H1 (cell line): ENCODE measurements around the gene CBL. TPM values are rescaled to one million over a fixed set of nuclear protein-coding genes. Genes with fewer than 3 reads are reported as not detected.

Experiments used
- CTCF ChIA-PET: fragments of 300-600 bp; sonication (Branson Sonifier 250); formaldehyde crosslinking; loops from one replicate; lab custom pipeline; 2021; ENCODE audit not compliant: partially characterized antibody; lab: Charles Lee
- POLR2A ChIA-PET: fragments of 300-600 bp; sonication (Branson Sonifier 250); formaldehyde crosslinking; loops from one replicate; lab custom pipeline; 2021; ENCODE audit warnings: inconsistent platforms; ENCODE audit not compliant: partially characterized antibody; lab: Charles Lee
- DNase-seq, 2 experiments: peaks; one replicate each; pipeline versions ENCODE4 v3.0.0 to v3.0.0-alpha.2; 2010 to 2022; ENCODE audit warnings: low spot score in 2 of 2, low read depth in 1 of 2, mixed read lengths in 1 of 2
- FAIRE-seq: peaks from 2 replicates; lab custom pipeline; 2011; peaks lifted over from hg19 to GRCh38; lab: Jason Lieb, UNC
- H2AFZ ChIP-seq: 2 replicates; pipeline ENCODE4 v1.8.1; 2012; ENCODE audit warnings: low read length, inconsistent platforms
- H2AK5ac ChIP-seq: 2 replicates; pipeline ENCODE4 v1.6.1; 2013; ENCODE audit warnings: low read depth, low read length
- H2BK120ac ChIP-seq: replicated peaks from 2 replicates; pipeline ENCODE3; 2013; ENCODE audit warnings: low read depth, low read length, inconsistent platforms
- H2BK12ac ChIP-seq: 2 replicates; pipeline ENCODE4 v1.6.1; 2013; ENCODE audit warnings: low read depth, low read length
- H2BK15ac ChIP-seq: 2 replicates; pipeline ENCODE4 v1.6.1; 2013; ENCODE audit warnings: low read length
- H2BK20ac ChIP-seq: 2 replicates; pipeline ENCODE4 v1.6.1; 2013; ENCODE audit warnings: low read length
- H2BK5ac ChIP-seq: 2 replicates; pipeline ENCODE4 v1.6.1; 2013; ENCODE audit warnings: low read depth, low read length
- H3K14ac ChIP-seq: 2 replicates; pipeline ENCODE4 v1.6.1; 2013; ENCODE audit warnings: inconsistent platforms; ENCODE audit not compliant: insufficient read length
- H3K18ac ChIP-seq: 2 replicates; pipeline ENCODE4 v1.6.1; 2013; ENCODE audit warnings: low read length; ENCODE audit errors: extremely low read depth
- H3K23ac ChIP-seq: 2 replicates; pipeline ENCODE4 v1.6.1; 2013; ENCODE audit warnings: inconsistent platforms; ENCODE audit not compliant: insufficient read length
- H3K23me2 ChIP-seq: 2 replicates; pipeline ENCODE4 v1.6.1; 2013; ENCODE audit warnings: low read depth, low read length
- H3K27ac ChIP-seq: 2 replicates; pipeline ENCODE4 v1.6.1; 2011; ENCODE audit warnings: low read depth, low read length, inconsistent platforms
- H3K27me3 ChIP-seq, 4 experiments: replicated peaks in 1 of 4; 1 replicate in 1 of 4; 2 replicates in 3 of 4; pipeline versions ENCODE4 v1.6.1 to v1.8.1; 2011 to 2013; ENCODE audit warnings: low read length in 3 of 4, mild to moderate bottlenecking in 3 of 4, inconsistent platforms in 2 of 4, mixed read lengths in 2 of 4, moderate library complexity in 1 of 4; ENCODE audit not compliant: control insufficient read depth in 3 of 4, insufficient read depth in 3 of 4; ENCODE audit errors: extremely low read depth in 1 of 4
- H3K36me3 ChIP-seq, 4 experiments: 2 replicates each; pipeline versions ENCODE4 v1.6.1 to v1.8.1; 2011 to 2013; ENCODE audit warnings: mild to moderate bottlenecking in 4 of 4, low read length in 3 of 4, moderate library complexity in 2 of 4, control low read depth in 1 of 4, inconsistent platforms in 1 of 4; ENCODE audit not compliant: insufficient read depth in 4 of 4, control insufficient read depth in 2 of 4
- H3K4ac ChIP-seq: replicated peaks from 2 replicates; pipeline ENCODE3; 2013; ENCODE audit warnings: low read length, low read depth, mixed read lengths, inconsistent platforms; ENCODE audit not compliant: insufficient read length
- H3K4me1 ChIP-seq, 4 experiments: replicated peaks in 1 of 4; 1 replicate in 1 of 4; 2 replicates in 3 of 4; pipeline versions ENCODE4 v1.6.1 to v1.8.1; 2011 to 2013; ENCODE audit warnings: low read length in 3 of 4, inconsistent platforms in 2 of 4, mixed read lengths in 1 of 4; ENCODE audit not compliant: insufficient read depth in 4 of 4, control insufficient read depth in 3 of 4
- H3K4me2 ChIP-seq, 2 experiments: 2 replicates each; pipeline versions ENCODE4 v1.6.1 to v1.8.1; 2011 to 2013; ENCODE audit warnings: low read depth in 2 of 2, low read length in 2 of 2, control low read depth in 1 of 2, inconsistent platforms in 1 of 2, mild to moderate bottlenecking in 1 of 2; ENCODE audit not compliant: insufficient read depth in 1 of 2
- H3K4me3 ChIP-seq, 4 experiments: fragments of 200-600, 300-600 bp in 1 of 4; sonication (generic), shearing (Covaris generic), sonication (Bioruptor Twin) in 1 of 4; 2 replicates each; pipeline versions ENCODE4 v1.5.1 to v1.8.1; 2011 to 2016; ENCODE audit warnings: low read length in 4 of 4, low read depth in 3 of 4, control low read depth in 2 of 4, inconsistent platforms in 2 of 4, mild to moderate bottlenecking in 2 of 4, mixed read lengths in 1 of 4, moderate library complexity in 1 of 4; ENCODE audit not compliant: insufficient read depth in 2 of 4; ENCODE audit errors: extremely low read depth in 1 of 4
- H3K56ac ChIP-seq: replicated peaks from 2 replicates; pipeline ENCODE3; 2013; ENCODE audit warnings: low read depth, mild to moderate bottlenecking, mixed read lengths, low read length, inconsistent platforms; ENCODE audit not compliant: insufficient read length
- H3K79me1 ChIP-seq: 2 replicates; pipeline ENCODE4 v1.6.1; 2013; ENCODE audit warnings: low read depth, low read length, control low read depth
- H3K79me2 ChIP-seq, 2 experiments: 2 replicates each; pipeline versions ENCODE4 v1.6.1 to v1.8.1; 2012 to 2013; ENCODE audit warnings: low read length in 2 of 2, mild to moderate bottlenecking in 2 of 2, inconsistent platforms in 1 of 2; ENCODE audit not compliant: insufficient read depth in 2 of 2, control insufficient read depth in 1 of 2
- H3K9ac ChIP-seq, 4 experiments: replicated peaks in 1 of 4; 1 replicate in 1 of 4; 2 replicates in 3 of 4; pipeline versions ENCODE4 v1.6.1 to v1.8.1; 2011 to 2013; ENCODE audit warnings: low read depth in 3 of 4, low read length in 3 of 4, control low read depth in 2 of 4, mild to moderate bottlenecking in 2 of 4, moderate library complexity in 2 of 4, inconsistent platforms in 1 of 4; ENCODE audit errors: extremely low read depth in 1 of 4
- H3K9me3 ChIP-seq, 2 experiments: 2 replicates each; pipeline versions ENCODE4 v1.6.1 to v1.8.1; 2012 to 2013; ENCODE audit warnings: mild to moderate bottlenecking in 2 of 2, moderate library complexity in 2 of 2, control low read depth in 1 of 2, inconsistent platforms in 1 of 2, low read depth in 1 of 2, low read length in 1 of 2, mixed read lengths in 1 of 2; ENCODE audit not compliant: insufficient read depth in 2 of 2
- H4K20me1 ChIP-seq, 2 experiments: replicated peaks in 1 of 2; 2 replicates each; pipeline versions ENCODE3 to v1.8.1; 2011 to 2013; ENCODE audit warnings: inconsistent platforms in 2 of 2, low read length in 2 of 2, mild to moderate bottlenecking in 1 of 2; ENCODE audit not compliant: insufficient read depth in 2 of 2, control insufficient read depth in 1 of 2
- H4K5ac ChIP-seq: 2 replicates; pipeline ENCODE4 v1.6.1; 2013; ENCODE audit warnings: low read length, low read depth, mixed read lengths, inconsistent platforms; ENCODE audit not compliant: insufficient read length
- H4K8ac ChIP-seq: 2 replicates; pipeline ENCODE4 v1.8.0; 2013; ENCODE audit warnings: mild to moderate bottlenecking, moderate library complexity, low read length, inconsistent platforms; ENCODE audit not compliant: insufficient read depth; ENCODE audit errors: extremely low read depth
- H4K91ac ChIP-seq: replicated peaks from 2 replicates; pipeline ENCODE3; 2013; ENCODE audit warnings: low read length, mixed read lengths, inconsistent platforms; ENCODE audit not compliant: insufficient read length
- CBX8 ChIP-seq: fragments of 300-800, 300-1000 bp; sonication (generic); IDR thresholded peaks from 2 replicates; pipeline ENCODE4 v1.7.1; 2016; ENCODE audit warnings: low read depth, low read length, borderline replicate concordance
- GABPA ChIP-seq: IDR thresholded peaks from 2 replicates; pipeline ENCODE4 v1.6.1; 2011; ENCODE audit warnings: mild to moderate bottlenecking, low read length, moderate library complexity, borderline replicate concordance; ENCODE audit not compliant: insufficient read depth
- POU5F1 ChIP-seq: IDR thresholded peaks from 2 replicates; pipeline ENCODE4 v1.6.1; 2011; ENCODE audit warnings: low read depth, mild to moderate bottlenecking, low read length, moderate library complexity
- RXRA ChIP-seq: IDR thresholded peaks from 2 replicates; pipeline ENCODE4 v1.6.1; 2011; ENCODE audit warnings: low read depth, mild to moderate bottlenecking, low read length, moderate library complexity; ENCODE audit not compliant: insufficient read depth
- WGBS, 2 experiments: shearing (Covaris generic) in 1 of 2; methylation state at CpG; one replicate each; pipeline versions ENCODE4 v1.1.6 to v1.1.7; 2013 to 2015; ENCODE audit warnings: low lambda C conversion rate in 2 of 2, mixed read lengths in 2 of 2, inconsistent platforms in 1 of 2, low coverage in 1 of 2, missing lambda C conversion rate in 1 of 2; ENCODE audit not compliant: insufficient replicate concordance in 2 of 2, insufficient coverage in 1 of 2, insufficient read length in 1 of 2; ENCODE audit errors: extremely low coverage in 1 of 2, missing lambda C conversion rate in 1 of 2; 5-methylcytosine and 5-hydroxymethylcytosine counted together
- polyA plus RNA-seq, 7 experiments: library from polyadenylated mRNA; depleted of rRNA in 3 of 7; stranded (reverse) in 5 of 7; unstranded in 2 of 7; fragments of >200 nt in 5 of 7; fragments of 200-250 nt in 2 of 7; gene quantifications; 1 replicate in 5 of 7; 2 replicates in 1 of 7; 4 replicates in 1 of 7; pipeline versions ENCODE4 v1.2.1 to v1.2.3, GENCODE V29; 2011 to 2013; ENCODE audit warnings: missing spikeins in 2 of 7, mixed read lengths in 2 of 7
- total RNA-seq: library from RNA; stranded (reverse); fragmentation: NEBNext Ultra II Directional; extraction: Animal tissue kit (Norgen Biotek cat#: 25700); gene quantifications from 2 replicates; pipeline ENCODE4 v1.2.1, GENCODE V29; 2021
- TF ChIP-seq, protein P1 (sequence below): IDR thresholded peaks from 2 replicates; pipeline ENCODE4 v1.6.1; 2012; ENCODE audit warnings: inconsistent platforms

The CBL gene
- total and polyA plus RNA-seq, 2 of the 8 experiments (the other 6 are each of a cell fraction or from before 2014, with no cell fraction given) = 23.1 to 57.8 TPM

DNA sequence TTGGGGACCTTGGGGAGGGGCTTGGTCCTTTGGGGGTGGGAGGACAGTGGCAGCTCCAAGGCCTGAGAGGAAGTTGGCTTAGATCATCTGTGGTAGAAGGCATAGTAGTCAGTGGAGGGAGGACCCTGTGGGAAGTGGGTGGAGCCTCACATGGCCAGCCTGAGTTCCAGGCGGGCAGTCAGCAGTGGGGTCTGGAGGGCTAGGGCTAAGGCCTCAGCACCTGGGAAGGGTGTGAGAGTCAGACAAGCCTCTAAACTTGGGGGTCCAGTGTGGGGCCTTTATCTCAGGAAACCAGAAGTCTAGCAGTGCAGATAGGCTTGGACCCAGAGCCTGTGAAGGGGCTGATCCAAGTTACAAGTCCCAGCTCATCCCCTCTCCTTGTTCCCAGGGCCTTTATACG lies 33.6 kb upstream of the CBL start:
- Histone ChIP-seq H3K4me2 (no peak overlapping the region), H3K23ac (no peak overlapping the region), H3K79me1 (no peaks in the 10 kb centered on the region), H2BK15ac (no peak overlapping the region), H4K5ac (no peak overlapping the region), H4K91ac (no peak overlapping the region), H2BK12ac (no peak overlapping the region), H3K4ac (no peak overlapping the region), H3K4me1 (no peaks in the 10 kb centered on the region; a peak in 2 of 7 replicates), H3K27me3 (no peaks in the 10 kb centered on the region), H3K27ac (no peak overlapping the region), H2AK5ac (no peak overlapping the region), H2BK20ac (no peak overlapping the region), H2BK120ac (no peak overlapping the region), H4K20me1 (no peaks in the 10 kb centered on the region), H3K36me3 (no peaks in the 10 kb centered on the region; a peak in 1 of 8 replicates), H3K14ac (no peak overlapping the region), H3K9ac (no peak overlapping the region), H2BK5ac (no peak overlapping the region; the same call in 1 of the 2 replicates), H3K56ac (no peak overlapping the region), H3K79me2 (no peaks in the 10 kb centered on the region), H4K8ac (no peak overlapping the region), H3K9me3 (no peaks in the 10 kb centered on the region), H3K23me2 (peaks cover 7% of the 10 kb centered on the region; the same call in 1 of the 2 replicates), H3K18ac (no peak overlapping the region; the same call in 1 of the 2 replicates), H3K4me3 (no peak overlapping the region), H2AFZ (no peak overlapping the region)
- CTCF ChIA-PET = interaction anchor here (1.0 to 24.3 kb wide), 5 partner anchors 22 to 50 kb away, joined by 3 to 389 read pairs (median 6); partner anchors contain the start of gene ABCG4
- DNase-seq = no peak
- POLR2A ChIA-PET = interaction anchor here (1.2 to 3.8 kb wide), 5 partner anchors 9 to 78 kb away, joined by 4 to 14 read pairs (median 5); a partner anchor contains a TSS
- no peak for FAIRE-seq
- TF ChIP-seq RXRA = no peak
- no peak for TF ChIP-seq GABPA
- TF ChIP-seq, protein P1, sequence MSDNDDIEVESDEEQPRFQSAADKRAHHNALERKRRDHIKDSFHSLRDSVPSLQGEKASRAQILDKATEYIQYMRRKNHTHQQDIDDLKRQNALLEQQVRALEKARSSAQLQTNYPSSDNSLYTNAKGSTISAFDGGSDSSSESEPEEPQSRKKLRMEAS = no peak
- no peak for TF ChIP-seq POU5F1
- TF ChIP-seq CBX8 = no peak
- WGBS, 2 experiments = 95% methylated on average over 2 of the region's 2 CpGs; no CpG with 5 or more reads in 1 of the 2 experiments
